Left lung (tissue), 10 donors: ENCODE results near the gene CDH4. TPM values are rescaled to one million over a fixed set of nuclear protein-coding genes. Genes with fewer than 3 reads are reported as not detected.

Source experiments
- ATAC-seq: fragments of 200-7000 bp; cut with Tn5 transposase; one replicate; pipeline ENCODE4 v1.9.1; 2020; ENCODE audit warnings: moderate library complexity
- DNase-seq, 4 donors: peaks; one replicate each; pipeline ENCODE4 v3.0.0-alpha.2; 2013 to 2020
- H3K27ac ChIP-seq, 2 donors: fragments of 200-600 bp; sonication (generic) in 1 of 2; one replicate each; pipeline versions ENCODE4 v1.5.0 to v1.8.0; 2020 to 2021
- H3K27me3 ChIP-seq, 2 donors: fragments of 200-600 bp; sonication (generic) in 1 of 2; one replicate each; pipeline versions ENCODE4 v1.5.0 to v1.8.0; 2020 to 2021
- H3K36me3 ChIP-seq, 2 donors: fragments of 200-600 bp; sonication (generic) in 1 of 2; one replicate each; pipeline versions ENCODE4 v1.5.0 to v1.8.0; 2020 to 2021
- H3K4me1 ChIP-seq, 2 donors: fragments of 200-600 bp; one replicate each; pipeline ENCODE4 v1.8.0; 2021
- H3K4me3 ChIP-seq, 2 donors: fragments of 200-600 bp; sonication (generic) in 1 of 2; one replicate each; pipeline versions ENCODE4 v1.5.0 to v1.8.0; 2020 to 2021; ENCODE audit warnings: mild to moderate bottlenecking in 1 of 2
- H3K9me3 ChIP-seq, 2 donors: fragments of 200-600 bp; sonication (generic) in 1 of 2; one replicate each; pipeline versions ENCODE4 v1.5.0 to v1.8.0; 2020 to 2021
- intact Hi-C, 2 donors: fragments of 100-400 bp; cut with DNase I; formaldehyde crosslinking; loops; one replicate each; pipeline versions ENCODE4 v1.11.2 to v1.14.2; 2022
- polyA plus RNA-seq, 6 donors: library from polyadenylated mRNA; unstranded; fragments of 120-200 nt; gene quantifications; one replicate each; pipeline ENCODE4 v1.2.1, GENCODE V29; 2013; ENCODE audit not compliant: insufficient read length in 6 of 6
- total RNA-seq, 2 donors: library from RNA; stranded (reverse); fragmentation: NEBNext Ultra II Directional; extraction: Animal tissue kit (Norgen Biotek cat#: 25700); gene quantifications; one replicate each; pipeline ENCODE4 v1.2.1, GENCODE V29; 2021
- TF ChIP-seq, protein P1 (sequence below), 2 donors: fragments of 200-600 bp; sonication (generic) in 1 of 2; IDR thresholded peaks; one replicate each; pipeline versions ENCODE4 v1.5.0 to v1.8.0; 2021; ENCODE audit warnings: antibody characterized with exemption in 2 of 2
- donor health status: DM: no; HTN: yes; CAD: no.
- donor health status: DM: no; HTN: no; CAD: no.

CDH4 gene
- total and polyA plus RNA-seq, 8 donors, result 0.24 to 10.8 (median 5.1) TPM

DNA sequence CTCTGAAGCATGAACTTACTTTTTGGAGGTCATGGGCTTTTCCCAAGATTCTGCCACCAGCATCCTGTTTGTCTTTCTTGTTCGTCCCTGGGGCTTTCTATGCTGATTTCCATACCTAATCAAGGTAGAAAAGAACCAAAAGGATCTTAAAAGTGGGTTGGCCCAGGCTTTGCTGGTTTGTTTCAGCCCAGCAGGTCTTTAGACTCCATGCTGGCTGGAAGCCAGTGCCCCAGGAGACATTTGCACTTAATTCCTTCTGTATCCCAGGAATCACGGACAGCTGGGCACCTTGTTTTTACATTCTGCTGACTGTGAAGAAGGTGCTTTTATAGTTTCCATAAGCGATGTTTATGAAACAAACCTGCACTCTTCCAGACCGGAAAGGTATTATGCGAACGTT lies 195.9 kb downstream of the CDH4 start:
- Histone ChIP-seq H3K9me3 (peaks cover 0 to 6% of the 10 kb centered on the region in 2 donors), H3K4me3 (no peak overlapping the region), H3K27ac (no peak overlapping the region), H3K4me1 (no peaks in the 10 kb centered on the region), H3K36me3 (no peaks in the 10 kb centered on the region), H3K27me3 (peaks cover 0 to 49% of the 10 kb centered on the region in 2 donors)
- no peak for DNase-seq
- intact Hi-C loops, result no loop called here
- TF ChIP-seq, protein P1, sequence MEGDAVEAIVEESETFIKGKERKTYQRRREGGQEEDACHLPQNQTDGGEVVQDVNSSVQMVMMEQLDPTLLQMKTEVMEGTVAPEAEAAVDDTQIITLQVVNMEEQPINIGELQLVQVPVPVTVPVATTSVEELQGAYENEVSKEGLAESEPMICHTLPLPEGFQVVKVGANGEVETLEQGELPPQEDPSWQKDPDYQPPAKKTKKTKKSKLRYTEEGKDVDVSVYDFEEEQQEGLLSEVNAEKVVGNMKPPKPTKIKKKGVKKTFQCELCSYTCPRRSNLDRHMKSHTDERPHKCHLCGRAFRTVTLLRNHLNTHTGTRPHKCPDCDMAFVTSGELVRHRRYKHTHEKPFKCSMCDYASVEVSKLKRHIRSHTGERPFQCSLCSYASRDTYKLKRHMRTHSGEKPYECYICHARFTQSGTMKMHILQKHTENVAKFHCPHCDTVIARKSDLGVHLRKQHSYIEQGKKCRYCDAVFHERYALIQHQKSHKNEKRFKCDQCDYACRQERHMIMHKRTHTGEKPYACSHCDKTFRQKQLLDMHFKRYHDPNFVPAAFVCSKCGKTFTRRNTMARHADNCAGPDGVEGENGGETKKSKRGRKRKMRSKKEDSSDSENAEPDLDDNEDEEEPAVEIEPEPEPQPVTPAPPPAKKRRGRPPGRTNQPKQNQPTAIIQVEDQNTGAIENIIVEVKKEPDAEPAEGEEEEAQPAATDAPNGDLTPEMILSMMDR (IDR thresholded peaks at IDR 0.05), result no peak
- no peak for ATAC-seq

DNA sequence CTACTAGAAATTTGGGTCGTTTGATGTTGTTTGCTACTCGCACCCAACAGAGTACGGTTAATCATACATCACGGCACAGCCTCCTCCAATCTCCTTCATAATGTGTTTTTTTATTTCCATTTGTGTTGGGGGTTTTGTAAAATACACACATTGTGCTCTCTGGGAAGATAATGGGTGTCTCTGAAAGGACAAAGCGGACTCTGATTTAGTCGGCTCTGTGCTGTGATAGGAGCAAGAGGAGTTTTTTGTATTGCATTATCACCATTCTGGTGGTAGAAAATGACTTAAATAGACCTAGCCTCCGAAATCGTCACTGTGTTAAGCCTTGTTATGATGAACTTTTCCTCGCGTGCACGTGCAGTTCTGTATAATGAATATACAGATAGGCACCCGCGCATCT lies 196.3 kb downstream of the CDH4 start:
- TF ChIP-seq, protein P1 (IDR thresholded peaks at IDR 0.05), result no peak
- intact Hi-C loops, result no loop called here
- no peak for ATAC-seq

DNA sequence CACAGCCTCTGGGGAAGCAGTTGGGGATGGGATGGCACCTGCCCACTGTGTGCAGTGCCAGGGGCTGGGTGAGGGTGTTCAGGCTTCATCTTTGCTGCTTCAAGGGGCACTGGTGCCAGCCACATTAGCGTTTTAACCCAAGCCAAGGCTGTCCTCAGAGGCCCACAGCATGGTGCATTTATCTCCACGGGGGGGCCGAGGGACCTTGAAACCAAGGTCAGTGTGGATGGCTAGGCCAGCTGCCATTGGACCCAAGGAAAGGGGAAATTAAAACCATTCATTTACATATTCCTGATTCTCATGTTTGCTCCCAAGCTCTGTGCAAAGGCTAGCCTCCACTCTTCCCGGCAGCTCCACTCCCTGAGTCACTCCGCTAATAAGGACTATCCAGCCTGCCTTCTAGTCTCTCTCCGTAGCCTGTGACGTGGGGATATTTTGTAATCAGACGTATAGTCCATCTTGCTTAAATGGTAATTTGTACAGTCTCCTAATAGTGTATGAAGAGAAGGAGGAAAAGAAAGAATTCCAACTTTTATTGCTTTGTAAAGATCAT lies 197.1 kb downstream of the CDH4 start:
- TF ChIP-seq, protein P1 (IDR thresholded peaks at IDR 0.05), result no peak
- no peak overlapping the region for H3K27ac ChIP-seq
- no peak overlapping the region for H3K4me3 ChIP-seq
- DNase-seq (no peak), ATAC-seq (no peak)
- H3K9me3 ChIP-seq, result peaks cover 0 to 6% of the 10 kb centered on the region in 2 donors
- no peaks in the 10 kb centered on the region for H3K36me3 ChIP-seq
- no peaks in the 10 kb centered on the region for H3K4me1 ChIP-seq
- intact Hi-C loops, result no loop called here
- peaks cover 0 to 46% of the 10 kb centered on the region in 2 donors for H3K27me3 ChIP-seq

More for the DNA sequence above, 196.3 kb downstream of the CDH4 start:
- Histone ChIP-seq H3K4me1 (no peaks in the 10 kb centered on the region), H3K9me3 (peaks cover 0 to 6% of the 10 kb centered on the region in 2 donors), H3K36me3 (no peaks in the 10 kb centered on the region), H3K27me3 (peaks cover 0 to 46% of the 10 kb centered on the region in 2 donors), H3K4me3 (no peak overlapping the region), H3K27ac (no peak overlapping the region)
- DNase-seq, result no peak

DNA sequence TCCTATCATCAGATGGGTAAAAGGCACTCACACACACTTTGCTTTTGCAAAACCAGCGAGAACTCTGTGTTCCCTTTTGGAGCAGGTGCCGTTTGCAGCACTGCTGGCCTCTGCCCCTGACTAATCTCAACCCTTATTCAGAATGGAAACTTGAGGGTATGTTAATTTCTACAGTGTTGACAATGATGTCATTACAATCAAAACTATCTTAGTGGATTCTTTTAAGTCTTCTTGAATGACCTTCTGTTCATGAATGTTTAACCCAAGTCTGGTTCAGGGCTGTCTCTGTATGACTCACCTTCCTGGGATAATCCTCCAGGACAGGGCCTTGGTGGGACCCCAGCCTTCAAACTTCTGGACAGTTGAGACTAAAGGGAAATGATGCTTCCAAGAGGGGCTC lies 197.9 kb downstream of the CDH4 start:
- Histone ChIP-seq H3K4me3 (no peak overlapping the region), H3K36me3 (no peaks in the 10 kb centered on the region), H3K27ac (no peak overlapping the region), H3K9me3 (peaks cover 0 to 6% of the 10 kb centered on the region in 2 donors), H3K4me1 (no peaks in the 10 kb centered on the region), H3K27me3 (peaks cover 0 to 52% of the 10 kb centered on the region in 2 donors)
- DNase-seq (no peak), ATAC-seq (no peak)
- intact Hi-C loops, result no loop called here
- TF ChIP-seq, protein P1 (IDR thresholded peaks at IDR 0.05), result no peak

DNA sequence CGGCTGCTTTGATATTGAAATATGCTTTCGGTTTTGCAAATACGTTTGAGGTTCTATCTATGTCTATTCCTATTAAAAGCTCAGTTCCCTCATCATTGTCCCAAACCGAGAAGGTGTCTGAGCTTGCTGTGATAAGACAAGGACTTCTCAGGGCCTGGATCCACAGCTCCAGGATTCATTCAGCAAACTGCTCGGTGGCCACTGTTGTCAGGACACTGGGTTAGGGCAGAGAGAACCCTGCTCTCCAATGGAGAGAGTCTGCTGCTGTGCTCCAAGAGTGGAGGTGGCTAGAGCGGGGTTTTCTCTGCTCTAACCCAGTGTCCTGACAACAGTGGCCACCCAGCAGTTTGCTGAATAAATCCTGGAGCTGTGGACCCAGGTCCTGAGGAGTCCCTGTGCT lies 198.5 kb downstream of the CDH4 start:
- H3K4me3 ChIP-seq, result no peak overlapping the region
- ATAC-seq, result no peak
- peaks cover 0 to 46% of the 10 kb centered on the region in 2 donors for H3K27me3 ChIP-seq
- peaks cover 0 to 8% of the 10 kb centered on the region in 2 donors for H3K9me3 ChIP-seq
- TF ChIP-seq, protein P1 (IDR thresholded peaks at IDR 0.05), result no peak
- DNase-seq, result no peak
- H3K36me3 ChIP-seq, result no peaks in the 10 kb centered on the region
- intact Hi-C loops, result no loop called here
- no peak overlapping the region for H3K27ac ChIP-seq
- no peaks in the 10 kb centered on the region for H3K4me1 ChIP-seq
